OCI-LY1 (cell line): ENCODE measurements around the gene ZNF362.

Experiments used
- H2AFZ ChIP-seq: fragments of 200-600 bp; sonication (generic), shearing (Covaris generic); 2 replicates; pipeline ENCODE4 v1.6.0; 2014; ENCODE audit warnings: antibody characterized with exemption, mild to moderate bottlenecking, low read length
- H3F3A ChIP-seq: fragments of 200-600 bp; sonication (generic), shearing (Covaris generic); 2 replicates; pipeline ENCODE4 v1.6.0; 2014; ENCODE audit warnings: mild to moderate bottlenecking, antibody characterized with exemption, low read length, moderate library complexity; ENCODE audit not compliant: insufficient read depth
- H3K27ac ChIP-seq: fragments of 200-600 bp; sonication (generic); 2 replicates; pipeline ENCODE4 v1.5.1; 2014; ENCODE audit warnings: low read length, mixed run types, mild to moderate bottlenecking, low read depth; ENCODE audit not compliant: poor library complexity, severe bottlenecking
- H3K27me3 ChIP-seq: fragments of 200-600 bp; sonication (generic); 2 replicates; pipeline ENCODE4 v1.6.0; 2014; ENCODE audit warnings: antibody characterized with exemption, mild to moderate bottlenecking, low read length, moderate library complexity; ENCODE audit not compliant: insufficient read depth
- H3K36me3 ChIP-seq: fragments of 200-600 bp; sonication (generic); 2 replicates; pipeline ENCODE4 v1.6.1; 2014; ENCODE audit warnings: mild to moderate bottlenecking, antibody characterized with exemption, low read length, moderate library complexity, mixed read lengths; ENCODE audit not compliant: insufficient read depth
- H3K4me1 ChIP-seq: fragments of 200-600 bp; sonication (generic); 2 replicates; pipeline ENCODE4 v1.5.1; 2014; ENCODE audit warnings: mild to moderate bottlenecking, low read length, moderate library complexity; ENCODE audit not compliant: insufficient read depth, severe bottlenecking
- H3K4me2 ChIP-seq: fragments of 200-600 bp; sonication (generic), shearing (Covaris generic); 2 replicates; pipeline ENCODE4 v1.6.1; 2014; ENCODE audit warnings: low read length
- H3K4me3 ChIP-seq: fragments of 200-600 bp; sonication (generic); 2 replicates; pipeline ENCODE4 v1.5.1; 2014; ENCODE audit warnings: low read length, low read depth, mild to moderate bottlenecking, mixed read lengths; ENCODE audit not compliant: poor library complexity, severe bottlenecking
- H3K79me2 ChIP-seq: fragments of 200-600 bp; shearing (Covaris generic); 2 replicates; pipeline ENCODE4 v1.6.1; 2016; ENCODE audit warnings: mixed run types, low read length, mixed read lengths; ENCODE audit not compliant: insufficient read depth
- H3K9ac ChIP-seq: fragments of 200-600 bp; sonication (generic), shearing (Covaris generic); 2 replicates; pipeline ENCODE4 v1.6.1; 2014; ENCODE audit warnings: mild to moderate bottlenecking, low read length, mixed read lengths
- H3K9me2 ChIP-seq: fragments of 200-600 bp; sonication (generic), shearing (Covaris generic); 2 replicates; pipeline ENCODE4 v1.6.1; 2014; ENCODE audit warnings: low read depth, mild to moderate bottlenecking, low read length, mixed read lengths
- H3K9me3 ChIP-seq: fragments of 200-600 bp; shearing (Covaris generic); 2 replicates; pipeline ENCODE4 v1.6.1; 2014; ENCODE audit warnings: low read length, mixed read lengths
- H4K20me1 ChIP-seq: fragments of 200-600 bp; sonication (generic), shearing (Covaris generic); 2 replicates; pipeline ENCODE4 v1.6.0; 2016; ENCODE audit warnings: mild to moderate bottlenecking, low read length; ENCODE audit not compliant: insufficient read depth
- EZH2 ChIP-seq: fragments of 200-600 bp; sonication (generic), shearing (Covaris generic); IDR thresholded peaks from 2 replicates; pipeline ENCODE4 v1.8.0; 2017; ENCODE audit warnings: borderline replicate concordance, mixed run types, mild to moderate bottlenecking, antibody characterized with exemption, low read length, moderate library complexity, mixed read lengths
- TF ChIP-seq, protein P1 (sequence below): fragments of 200-600 bp; sonication (generic), shearing (Covaris generic); IDR thresholded peaks from 2 replicates; pipeline ENCODE4 v1.5.1; 2017; ENCODE audit warnings: mild to moderate bottlenecking, antibody characterized with exemption, low read length, moderate library complexity, mixed read lengths

Gene ZNF362

GRCh38 chr1:33273406-33273805, 17.1 kb downstream of the ZNF362 start:
- H4K20me1 ChIP-seq, result no peaks in the 10 kb centered on the region
- TF ChIP-seq, protein P1, sequence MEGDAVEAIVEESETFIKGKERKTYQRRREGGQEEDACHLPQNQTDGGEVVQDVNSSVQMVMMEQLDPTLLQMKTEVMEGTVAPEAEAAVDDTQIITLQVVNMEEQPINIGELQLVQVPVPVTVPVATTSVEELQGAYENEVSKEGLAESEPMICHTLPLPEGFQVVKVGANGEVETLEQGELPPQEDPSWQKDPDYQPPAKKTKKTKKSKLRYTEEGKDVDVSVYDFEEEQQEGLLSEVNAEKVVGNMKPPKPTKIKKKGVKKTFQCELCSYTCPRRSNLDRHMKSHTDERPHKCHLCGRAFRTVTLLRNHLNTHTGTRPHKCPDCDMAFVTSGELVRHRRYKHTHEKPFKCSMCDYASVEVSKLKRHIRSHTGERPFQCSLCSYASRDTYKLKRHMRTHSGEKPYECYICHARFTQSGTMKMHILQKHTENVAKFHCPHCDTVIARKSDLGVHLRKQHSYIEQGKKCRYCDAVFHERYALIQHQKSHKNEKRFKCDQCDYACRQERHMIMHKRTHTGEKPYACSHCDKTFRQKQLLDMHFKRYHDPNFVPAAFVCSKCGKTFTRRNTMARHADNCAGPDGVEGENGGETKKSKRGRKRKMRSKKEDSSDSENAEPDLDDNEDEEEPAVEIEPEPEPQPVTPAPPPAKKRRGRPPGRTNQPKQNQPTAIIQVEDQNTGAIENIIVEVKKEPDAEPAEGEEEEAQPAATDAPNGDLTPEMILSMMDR, result no peak
- no peak for TF ChIP-seq EZH2
- no peaks in the 10 kb centered on the region for H3K27me3 ChIP-seq
- H2AFZ ChIP-seq, result no peak overlapping the region
- H3K9me3 ChIP-seq, result no peaks in the 10 kb centered on the region
- H3K9me2 ChIP-seq, result no peaks in the 10 kb centered on the region
- no peak overlapping the region for H3K4me3 ChIP-seq
- H3K27ac ChIP-seq, result no peak overlapping the region
- no peaks in the 10 kb centered on the region for H3K79me2 ChIP-seq
- H3F3A ChIP-seq, result no peaks in the 10 kb centered on the region
- H3K9ac ChIP-seq, result no peak overlapping the region
- no peak overlapping the region for H3K4me2 ChIP-seq
- H3K36me3 ChIP-seq, result no peaks in the 10 kb centered on the region
- H3K4me1 ChIP-seq, result no peaks in the 10 kb centered on the region

- Histone ChIP-seq H3K9me3 (no peaks in the 10 kb centered on the region), H3K4me3 (no peak overlapping the region), H3K4me2 (no peak overlapping the region), H3K9ac (no peak overlapping the region), H4K20me1 (no peaks in the 10 kb centered on the region), H3K4me1 (no peaks in the 10 kb centered on the region), H2AFZ (no peak overlapping the region), H3K79me2 (no peaks in the 10 kb centered on the region), H3K27ac (no peak overlapping the region), H3K36me3 (no peaks in the 10 kb centered on the region), H3K9me2 (no peaks in the 10 kb centered on the region), H3K27me3 (no peaks in the 10 kb centered on the region), H3F3A (no peaks in the 10 kb centered on the region)
- no peak for TF ChIP-seq EZH2
- TF ChIP-seq, protein P1, result no peak
These were observed 17.7 kb downstream of the ZNF362 start for GRCh38 chr1:33273961-33274371.

DNA sequence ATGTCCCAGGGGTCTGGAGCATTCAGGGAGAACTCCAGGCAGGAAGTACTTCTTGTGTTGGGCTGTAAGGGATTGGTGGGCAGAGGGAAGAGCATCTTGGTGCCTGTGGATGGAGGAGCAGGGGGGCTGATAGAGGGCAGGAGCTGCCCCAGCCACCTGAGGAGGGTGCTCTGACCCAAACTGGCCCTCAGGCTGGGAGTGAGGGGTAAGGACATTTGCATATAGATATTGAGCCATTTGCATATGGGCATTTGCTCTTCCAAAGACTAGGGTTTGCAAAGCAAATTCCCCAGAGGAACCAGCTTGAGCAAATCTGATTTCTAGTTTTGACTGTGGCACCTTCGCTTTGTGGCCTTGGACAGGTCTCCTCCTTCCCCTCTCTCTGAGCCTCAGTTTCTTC, 18.2 kb downstream of the ZNF362 start:
- Histone ChIP-seq H3K36me3 (no peaks in the 10 kb centered on the region), H3K4me2 (no peak overlapping the region), H3K9me3 (no peaks in the 10 kb centered on the region), H3K4me1 (no peaks in the 10 kb centered on the region), H3F3A (no peaks in the 10 kb centered on the region), H3K9me2 (no peaks in the 10 kb centered on the region), H4K20me1 (no peaks in the 10 kb centered on the region), H3K27ac (no peak overlapping the region), H3K9ac (no peak overlapping the region), H3K27me3 (no peaks in the 10 kb centered on the region), H2AFZ (no peak overlapping the region), H3K79me2 (no peaks in the 10 kb centered on the region), H3K4me3 (no peak overlapping the region)
- TF ChIP-seq, protein P1, result no peak
- no peak for TF ChIP-seq EZH2
